Bronchial epithelial cell (primary cell): ENCODE data around the gene FRY. TPM values are rescaled to one million over a fixed set of nuclear protein-coding genes. Genes with fewer than 3 reads are reported as not detected.

Source experiments
- DNase-seq: peaks from one replicate; pipeline ENCODE4 v3.0.0-alpha.2; 2010; ENCODE audit warnings: low read depth
- FAIRE-seq: peaks from 2 replicates; lab custom pipeline; 2011; peaks lifted over from hg19 to GRCh38; lab: Jason Lieb, UNC
- H3K27me3 ChIP-seq: 2 replicates; pipeline ENCODE4 v1.5.1; 2011; ENCODE audit warnings: low read length; ENCODE audit not compliant: control insufficient read depth, insufficient read depth
- H3K36me3 ChIP-seq: 2 replicates; pipeline ENCODE4 v1.5.1; 2011; ENCODE audit warnings: low read length; ENCODE audit not compliant: control insufficient read depth, insufficient read depth
- H3K4me3 ChIP-seq: 2 replicates; pipeline ENCODE4 v1.5.1; 2011; ENCODE audit warnings: mild to moderate bottlenecking, low read depth, low read length, control low read depth
- total RNA-seq: library from RNA; depleted of rRNA; stranded (reverse); fragments of >200 nt; gene quantifications from 2 replicates; pipeline ENCODE4 v1.2.1, GENCODE V29; 2014
- TF ChIP-seq, protein P1 (sequence below): IDR thresholded peaks from 2 replicates; pipeline ENCODE4 v1.5.1; 2011; ENCODE audit warnings: mild to moderate bottlenecking, moderate library complexity, low read length, control low read depth, inconsistent platforms; ENCODE audit not compliant: insufficient read depth, severe bottlenecking

Gene FRY
- total RNA-seq, 1 donor from 2014 or later = 0.79 TPM

DNA sequence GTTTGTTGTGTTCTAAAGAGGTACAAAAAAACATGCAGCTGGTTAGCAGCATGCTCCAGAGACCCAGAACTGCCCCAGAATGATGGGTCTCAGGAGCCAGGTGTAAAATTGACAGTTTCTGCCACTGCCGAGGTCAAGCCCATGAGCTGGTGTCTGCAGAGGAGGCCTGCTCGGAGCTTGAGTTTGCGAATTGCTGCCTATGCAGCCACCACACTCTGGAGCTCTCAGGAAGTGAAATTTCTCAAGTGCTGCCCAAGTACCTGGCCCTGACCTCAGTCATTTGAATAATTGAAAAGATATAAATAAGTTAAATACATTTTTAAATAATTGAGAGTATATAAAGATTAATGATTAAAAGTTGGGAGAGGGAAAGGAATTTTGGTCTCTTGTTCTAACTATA lies 217.2 kb downstream of the FRY start:
- no peaks in the 10 kb centered on the region for H3K36me3 ChIP-seq
- H3K4me3 ChIP-seq = no peak overlapping the region
- FAIRE-seq (no peak), DNase-seq (no peak)
- TF ChIP-seq, protein P1, sequence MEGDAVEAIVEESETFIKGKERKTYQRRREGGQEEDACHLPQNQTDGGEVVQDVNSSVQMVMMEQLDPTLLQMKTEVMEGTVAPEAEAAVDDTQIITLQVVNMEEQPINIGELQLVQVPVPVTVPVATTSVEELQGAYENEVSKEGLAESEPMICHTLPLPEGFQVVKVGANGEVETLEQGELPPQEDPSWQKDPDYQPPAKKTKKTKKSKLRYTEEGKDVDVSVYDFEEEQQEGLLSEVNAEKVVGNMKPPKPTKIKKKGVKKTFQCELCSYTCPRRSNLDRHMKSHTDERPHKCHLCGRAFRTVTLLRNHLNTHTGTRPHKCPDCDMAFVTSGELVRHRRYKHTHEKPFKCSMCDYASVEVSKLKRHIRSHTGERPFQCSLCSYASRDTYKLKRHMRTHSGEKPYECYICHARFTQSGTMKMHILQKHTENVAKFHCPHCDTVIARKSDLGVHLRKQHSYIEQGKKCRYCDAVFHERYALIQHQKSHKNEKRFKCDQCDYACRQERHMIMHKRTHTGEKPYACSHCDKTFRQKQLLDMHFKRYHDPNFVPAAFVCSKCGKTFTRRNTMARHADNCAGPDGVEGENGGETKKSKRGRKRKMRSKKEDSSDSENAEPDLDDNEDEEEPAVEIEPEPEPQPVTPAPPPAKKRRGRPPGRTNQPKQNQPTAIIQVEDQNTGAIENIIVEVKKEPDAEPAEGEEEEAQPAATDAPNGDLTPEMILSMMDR = no peak
- H3K27me3 ChIP-seq = no peaks in the 10 kb centered on the region

DNA sequence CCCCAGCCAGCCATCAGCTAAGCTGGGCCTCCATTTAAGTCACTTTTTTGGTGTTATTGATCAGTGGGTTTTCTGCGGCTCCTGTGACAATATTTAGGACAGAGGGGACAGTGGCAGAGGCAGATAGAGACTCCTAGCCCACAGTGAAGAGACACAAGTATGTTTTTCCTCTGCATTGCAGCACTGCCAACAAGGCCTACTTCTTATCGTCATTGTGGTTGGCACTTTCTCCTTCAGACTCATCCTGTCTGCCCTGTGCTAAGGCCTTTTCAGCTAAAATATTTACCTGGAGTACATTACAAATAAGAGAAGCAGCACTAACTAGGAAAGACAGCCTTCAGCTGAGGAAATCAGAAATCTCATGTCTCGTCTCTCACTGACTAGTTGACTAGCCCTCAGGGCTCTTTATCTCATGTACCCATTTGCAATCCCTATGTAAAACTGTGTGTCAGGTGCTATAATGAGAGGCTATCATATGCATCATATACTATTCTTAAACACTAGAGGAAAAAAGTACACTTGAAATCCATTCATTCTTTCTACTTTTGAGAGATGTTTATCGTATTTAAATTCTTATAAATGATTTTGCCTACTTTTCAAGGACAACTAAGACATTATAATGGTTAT lies 221.4 kb downstream of the FRY start:
- no peaks in the 10 kb centered on the region for H3K36me3 ChIP-seq
- DNase-seq = no peak
- TF ChIP-seq, protein P1 = no peak
- no peak overlapping the region for H3K4me3 ChIP-seq
- H3K27me3 ChIP-seq = no peaks in the 10 kb centered on the region
- no peak for FAIRE-seq

DNA sequence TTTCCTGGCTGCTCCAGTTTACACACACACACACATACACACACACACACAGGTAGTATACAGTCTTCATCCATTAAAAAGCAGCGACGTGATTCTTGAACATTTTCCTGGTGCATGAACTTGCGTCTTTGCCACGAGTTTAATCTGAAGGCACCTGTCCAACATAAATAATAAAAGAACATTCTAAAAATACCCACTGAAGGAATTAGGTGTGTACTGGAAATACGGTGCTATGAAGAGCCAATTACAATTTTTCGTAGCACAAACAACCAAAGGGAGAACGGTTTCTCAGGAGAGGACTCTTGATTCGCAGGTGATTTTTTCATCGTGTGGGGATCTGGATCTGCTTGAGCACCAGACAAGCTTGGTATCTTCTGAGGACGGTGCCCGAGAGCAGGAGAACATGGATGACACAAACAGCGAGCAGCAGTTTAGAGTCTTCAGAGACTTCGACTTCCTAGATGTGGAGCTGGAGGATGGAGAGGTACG lies 222.4 kb downstream of the FRY start:
- Histone ChIP-seq H3K27me3 (no peaks in the 10 kb centered on the region), H3K4me3 (peak overlapping the region; percentile 8), H3K36me3 (no peaks in the 10 kb centered on the region)
- no peak for DNase-seq
- TF ChIP-seq, protein P1 = no peak
- FAIRE-seq = no peak

DNA sequence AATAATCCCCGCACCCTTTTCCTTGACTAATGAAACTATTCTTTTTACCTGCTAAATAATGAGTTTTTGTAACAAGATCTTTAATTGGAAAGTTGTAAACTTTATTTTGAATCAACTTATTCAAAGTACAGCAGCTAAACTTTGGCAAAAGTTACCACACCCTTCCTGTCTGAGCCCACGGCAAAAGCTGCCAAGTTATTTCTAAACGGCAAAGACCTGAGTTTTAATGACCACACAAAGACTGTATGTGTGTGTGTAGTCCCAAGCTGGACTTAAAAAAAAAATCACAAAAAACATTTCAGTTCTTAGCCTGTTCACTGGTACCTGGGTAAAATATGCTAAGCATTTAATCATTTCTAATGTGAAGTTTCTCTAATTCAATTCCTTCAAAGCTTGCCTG lies 222.8 kb downstream of the FRY start:
- FAIRE-seq = no peak
- TF ChIP-seq, protein P1 = no peak

DNA sequence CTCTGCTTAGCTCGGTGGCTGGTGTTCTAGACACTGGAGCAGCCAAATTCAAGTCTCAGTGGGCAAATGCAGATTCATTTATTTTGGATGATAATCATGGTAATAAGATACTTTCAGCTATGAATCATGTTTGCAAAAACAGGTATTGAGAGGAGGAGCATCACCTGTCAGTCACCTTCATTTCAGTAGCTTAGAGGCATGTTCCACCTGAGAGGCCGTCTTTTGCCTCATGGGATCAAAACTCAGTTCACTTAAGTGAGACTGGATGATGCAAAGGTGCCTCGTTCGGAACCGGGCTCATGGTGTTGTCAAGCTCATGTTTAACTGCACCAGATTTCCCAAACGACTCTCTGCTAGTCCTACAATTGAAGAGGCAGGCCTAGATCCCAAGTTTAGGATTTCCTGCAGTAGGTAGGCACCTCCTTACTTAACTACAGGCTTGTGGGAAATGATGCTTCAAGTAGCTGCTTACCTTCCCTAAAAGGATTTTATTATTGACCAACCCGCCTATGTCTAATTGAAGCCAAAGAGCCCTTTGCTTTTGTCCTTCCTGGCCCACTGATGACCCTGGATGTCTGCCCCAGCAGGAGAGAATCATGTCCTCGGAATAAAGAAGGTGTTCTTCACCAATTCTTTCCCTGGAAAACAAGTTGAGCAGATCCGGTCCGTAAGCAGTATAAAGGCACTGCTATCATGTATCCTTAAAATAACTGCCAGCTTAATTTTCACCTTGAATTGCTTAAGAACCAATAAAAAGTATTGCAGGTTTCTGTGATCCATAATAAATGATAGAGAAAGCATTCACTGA lies 223.5 kb downstream of the FRY start:
- Histone ChIP-seq H3K36me3 (no peaks in the 10 kb centered on the region), H3K4me3 (no peak overlapping the region), H3K27me3 (no peaks in the 10 kb centered on the region)
- DNase-seq (peak; percentile 44), FAIRE-seq (peak; percentile 47)
- TF ChIP-seq, protein P1 = no peak

More for the DNA sequence above, 222.8 kb downstream of the FRY start:
- Histone ChIP-seq H3K4me3 (no peak overlapping the region), H3K27me3 (no peaks in the 10 kb centered on the region), H3K36me3 (no peaks in the 10 kb centered on the region)
- peak; percentile 10 for DNase-seq
